GM20000 (cell line): ENCODE results near the gene TNS3.
"Not testable (repeated sequence)": the region's sequence is repeated elsewhere in the genome, so short reads cannot be mapped to it uniquely, and the experiment has no call there.

Source experiments
- DNase-seq: peaks from one replicate; pipeline ENCODE4 v3.0.0; 2012; ENCODE audit warnings: low spot score
- TF ChIP-seq, protein P1 (sequence below): IDR thresholded peaks from 2 replicates; pipeline ENCODE4 v1.5.1; 2012; ENCODE audit warnings: mild to moderate bottlenecking, control low read depth; ENCODE audit errors: extremely low read depth, missing control alignments

Gene TNS3

DNA sequence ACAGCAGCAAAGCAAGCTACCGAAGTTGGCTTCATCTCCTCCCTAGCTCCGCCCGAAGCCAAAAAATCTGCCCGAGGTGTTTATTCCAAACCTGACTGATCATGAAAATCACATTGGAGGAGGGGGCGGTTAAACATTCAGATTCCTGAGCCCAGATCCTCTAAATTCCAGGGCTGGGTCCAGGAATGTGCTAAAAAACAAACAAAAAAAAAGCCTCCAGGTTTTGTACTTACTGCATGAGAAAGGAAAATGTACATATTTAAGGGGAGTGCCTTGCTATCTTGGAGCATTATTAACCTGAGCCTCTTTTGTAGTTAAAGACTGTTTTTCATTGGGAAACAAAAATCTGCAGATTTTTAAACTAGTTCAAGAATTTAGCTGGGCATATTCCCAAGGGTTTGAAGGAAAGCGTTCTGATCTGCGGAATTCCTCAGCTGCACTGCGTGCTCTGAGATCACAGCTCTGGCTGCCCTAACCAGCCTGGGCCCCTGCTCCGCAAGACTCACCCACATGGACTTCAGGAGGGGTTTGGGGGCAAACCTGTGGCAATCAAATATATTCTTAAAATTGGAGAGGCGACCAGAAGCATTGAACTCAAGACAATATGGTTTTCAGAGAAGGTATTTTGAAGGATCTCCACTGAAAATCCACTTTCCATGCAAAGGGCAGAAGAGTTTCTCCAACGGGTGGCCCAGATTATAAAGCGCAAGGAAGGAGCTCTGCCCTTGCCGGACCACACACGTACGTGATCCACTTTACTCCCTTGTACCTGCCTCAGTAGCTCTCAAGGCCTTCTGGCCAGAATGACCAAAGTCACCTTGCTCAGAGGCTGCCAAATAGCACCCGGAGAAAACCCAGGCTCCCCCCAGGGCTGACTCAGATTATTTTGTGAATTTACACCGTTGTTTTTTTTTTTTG, 10.0 kb upstream of the TNS3 start:
- TF ChIP-seq, protein P1, sequence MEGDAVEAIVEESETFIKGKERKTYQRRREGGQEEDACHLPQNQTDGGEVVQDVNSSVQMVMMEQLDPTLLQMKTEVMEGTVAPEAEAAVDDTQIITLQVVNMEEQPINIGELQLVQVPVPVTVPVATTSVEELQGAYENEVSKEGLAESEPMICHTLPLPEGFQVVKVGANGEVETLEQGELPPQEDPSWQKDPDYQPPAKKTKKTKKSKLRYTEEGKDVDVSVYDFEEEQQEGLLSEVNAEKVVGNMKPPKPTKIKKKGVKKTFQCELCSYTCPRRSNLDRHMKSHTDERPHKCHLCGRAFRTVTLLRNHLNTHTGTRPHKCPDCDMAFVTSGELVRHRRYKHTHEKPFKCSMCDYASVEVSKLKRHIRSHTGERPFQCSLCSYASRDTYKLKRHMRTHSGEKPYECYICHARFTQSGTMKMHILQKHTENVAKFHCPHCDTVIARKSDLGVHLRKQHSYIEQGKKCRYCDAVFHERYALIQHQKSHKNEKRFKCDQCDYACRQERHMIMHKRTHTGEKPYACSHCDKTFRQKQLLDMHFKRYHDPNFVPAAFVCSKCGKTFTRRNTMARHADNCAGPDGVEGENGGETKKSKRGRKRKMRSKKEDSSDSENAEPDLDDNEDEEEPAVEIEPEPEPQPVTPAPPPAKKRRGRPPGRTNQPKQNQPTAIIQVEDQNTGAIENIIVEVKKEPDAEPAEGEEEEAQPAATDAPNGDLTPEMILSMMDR, result no peak

DNA sequence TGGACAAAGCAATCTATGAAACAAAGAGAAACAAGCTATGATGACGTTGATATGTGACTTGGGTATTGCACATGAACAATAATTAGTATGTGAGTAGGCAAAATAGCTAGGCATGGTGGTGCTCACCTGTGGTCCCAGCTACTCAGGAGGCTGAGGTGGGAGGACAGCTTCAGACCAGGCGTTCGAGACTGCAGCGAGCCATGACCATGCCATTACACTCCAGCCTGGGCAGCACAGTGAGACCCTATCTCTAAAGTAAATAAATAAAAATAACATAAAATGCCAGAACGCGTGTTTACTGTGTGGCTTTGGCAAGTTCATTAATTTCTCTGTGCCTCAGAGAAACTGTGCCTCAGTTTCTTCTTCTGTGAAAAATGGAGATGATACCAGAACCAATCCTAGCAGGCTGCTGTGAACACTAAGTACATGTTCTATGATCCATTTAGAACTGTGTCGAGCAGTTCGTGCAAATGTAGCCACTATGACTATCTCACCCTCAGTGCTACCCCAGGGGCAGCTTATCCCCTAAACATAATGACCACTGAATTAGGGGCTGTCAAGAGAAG, 9.3 kb upstream of the TNS3 start:
- no peak for DNase-seq
- TF ChIP-seq, protein P1, result no peak

More for the DNA sequence above, 10.0 kb upstream of the TNS3 start:
- DNase-seq, result no peak

DNA sequence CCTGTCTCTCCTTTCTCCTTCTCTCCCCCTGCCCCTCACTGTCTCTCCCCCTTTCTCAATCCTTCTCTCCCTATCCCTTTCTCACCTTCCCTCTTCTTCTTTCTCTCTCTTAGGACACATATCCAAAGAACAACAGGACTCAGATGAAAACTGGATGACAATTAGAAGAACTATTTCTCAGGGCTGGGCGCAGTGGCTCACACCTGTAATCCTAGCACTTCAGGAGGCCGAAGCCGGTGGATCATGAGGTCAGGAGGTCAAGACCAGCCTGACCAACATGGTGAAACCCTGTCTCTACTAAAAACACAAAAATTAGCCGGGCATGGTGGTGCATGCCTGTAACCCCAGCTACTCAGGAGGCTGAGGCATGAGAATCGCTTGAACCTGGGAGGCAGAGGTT, 8.3 kb upstream of the TNS3 start:
- DNase-seq, result not testable (repeated sequence)

DNA sequence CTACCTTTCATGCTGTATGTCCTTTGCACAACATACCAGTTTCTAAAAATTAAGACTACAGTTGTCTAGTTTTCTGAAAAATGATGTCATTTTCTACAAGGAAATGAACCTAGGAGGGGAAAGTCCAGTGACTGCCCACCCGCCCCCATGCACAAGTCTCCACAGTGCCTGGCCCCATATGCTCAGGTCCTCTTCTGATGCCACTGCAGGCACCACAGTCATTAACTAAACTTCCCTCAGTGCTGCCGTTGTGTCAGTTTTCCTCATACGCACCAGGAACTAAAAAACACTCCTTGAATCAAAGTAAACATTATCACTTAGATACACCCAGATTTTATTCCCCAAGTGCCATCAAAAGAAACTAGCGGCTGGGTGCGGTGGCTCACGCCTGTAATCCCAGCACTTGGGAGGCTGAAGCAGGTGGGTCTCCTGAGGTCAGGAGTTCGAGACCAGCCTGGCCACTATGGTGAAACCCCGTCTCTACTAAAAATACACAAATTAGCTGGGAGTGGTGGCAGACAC, 6.9 kb upstream of the TNS3 start:
- DNase-seq, result peak; percentile 61
- TF ChIP-seq, protein P1, result no peak

DNA sequence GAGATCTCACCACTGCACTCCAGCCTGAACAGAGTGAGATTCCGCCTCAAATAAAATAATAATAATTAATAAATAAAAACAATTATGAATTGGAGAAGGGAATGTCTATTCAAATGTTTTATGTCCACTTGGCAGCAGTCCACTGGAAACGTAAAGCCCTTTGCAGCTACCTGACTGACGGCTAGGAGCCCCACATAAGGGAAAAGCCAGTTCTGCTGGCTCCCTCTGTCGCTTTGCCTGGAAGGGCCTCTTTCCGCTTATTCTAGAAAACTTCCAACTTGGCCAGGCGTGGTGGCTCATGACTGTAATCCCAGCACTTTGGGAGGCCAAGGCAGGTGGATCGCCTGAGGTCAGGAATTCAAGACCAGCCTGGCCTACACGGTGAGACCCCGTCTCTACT, 6.1 kb upstream of the TNS3 start:
- DNase-seq, result no peak
- TF ChIP-seq, protein P1, result no peak

DNA sequence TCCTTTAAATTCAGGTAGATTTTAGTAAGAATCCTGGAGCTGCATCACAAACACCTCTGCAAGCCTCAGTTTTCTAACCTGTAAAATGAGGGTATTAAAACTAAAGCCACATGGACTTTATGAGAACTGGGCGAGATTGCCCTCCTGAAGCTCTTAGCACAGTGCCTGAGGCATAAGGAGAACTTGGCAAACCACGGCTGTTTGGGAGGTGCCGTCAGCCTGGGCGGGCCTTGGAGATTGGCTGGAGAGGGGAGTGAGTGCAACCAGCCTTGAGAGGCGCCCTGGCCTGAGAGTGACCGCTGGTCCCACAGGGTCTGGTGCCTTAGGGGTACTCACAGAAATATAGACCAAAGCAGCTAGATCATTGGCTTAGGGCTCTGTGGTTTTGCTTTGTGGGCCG, 5.4 kb upstream of the TNS3 start:
- no peak for DNase-seq
- TF ChIP-seq, protein P1, result no peak

DNA sequence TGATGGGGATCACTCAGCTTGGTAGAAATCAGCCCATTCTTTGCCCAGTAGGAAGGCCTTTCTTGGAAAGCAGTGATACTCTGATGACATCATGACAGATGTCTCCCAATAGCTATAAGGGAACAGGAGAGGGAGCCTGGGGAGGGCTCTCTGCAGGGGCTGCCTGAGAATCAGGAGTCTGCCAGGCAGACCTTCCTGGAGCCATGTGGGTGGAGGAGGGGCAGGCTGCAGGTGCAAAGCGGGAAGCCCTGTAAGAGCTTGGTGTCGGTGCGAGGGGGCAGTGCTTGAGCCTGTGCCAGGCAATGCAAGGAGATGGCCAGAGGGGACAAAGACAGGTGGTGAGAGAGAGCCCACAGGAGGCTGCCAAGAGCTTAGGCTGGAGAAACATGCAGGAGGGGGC, 5.0 kb upstream of the TNS3 start:
- TF ChIP-seq, protein P1, result no peak
- no peak for DNase-seq

DNA sequence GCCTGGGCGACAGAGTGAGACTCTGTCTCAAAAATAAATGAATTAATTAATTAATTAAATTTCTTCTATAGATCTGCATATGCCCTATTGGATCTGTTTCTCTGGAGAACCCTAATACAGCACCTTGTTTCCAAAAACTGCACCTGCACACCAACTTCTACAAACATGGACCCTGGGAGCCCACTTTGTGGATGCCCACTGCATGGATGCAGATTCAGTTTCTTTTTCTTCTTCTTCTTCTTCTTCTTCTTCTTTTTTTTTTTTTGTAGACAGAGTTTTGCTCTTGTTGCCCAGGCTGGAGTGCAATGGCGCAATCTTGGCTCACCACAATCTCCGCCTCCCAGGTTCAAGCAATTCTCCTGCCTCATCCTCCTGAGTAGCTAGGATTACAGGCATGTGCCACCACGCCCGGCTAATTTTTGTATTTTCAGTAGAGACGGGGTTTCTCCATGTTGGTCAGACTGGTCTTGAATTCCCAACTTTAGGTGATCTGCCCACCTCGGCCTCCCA, 4.3 kb upstream of the TNS3 start:
- not testable (repeated sequence) for DNase-seq
